ENCODE results near the gene EPB41L4A.

DNA sequence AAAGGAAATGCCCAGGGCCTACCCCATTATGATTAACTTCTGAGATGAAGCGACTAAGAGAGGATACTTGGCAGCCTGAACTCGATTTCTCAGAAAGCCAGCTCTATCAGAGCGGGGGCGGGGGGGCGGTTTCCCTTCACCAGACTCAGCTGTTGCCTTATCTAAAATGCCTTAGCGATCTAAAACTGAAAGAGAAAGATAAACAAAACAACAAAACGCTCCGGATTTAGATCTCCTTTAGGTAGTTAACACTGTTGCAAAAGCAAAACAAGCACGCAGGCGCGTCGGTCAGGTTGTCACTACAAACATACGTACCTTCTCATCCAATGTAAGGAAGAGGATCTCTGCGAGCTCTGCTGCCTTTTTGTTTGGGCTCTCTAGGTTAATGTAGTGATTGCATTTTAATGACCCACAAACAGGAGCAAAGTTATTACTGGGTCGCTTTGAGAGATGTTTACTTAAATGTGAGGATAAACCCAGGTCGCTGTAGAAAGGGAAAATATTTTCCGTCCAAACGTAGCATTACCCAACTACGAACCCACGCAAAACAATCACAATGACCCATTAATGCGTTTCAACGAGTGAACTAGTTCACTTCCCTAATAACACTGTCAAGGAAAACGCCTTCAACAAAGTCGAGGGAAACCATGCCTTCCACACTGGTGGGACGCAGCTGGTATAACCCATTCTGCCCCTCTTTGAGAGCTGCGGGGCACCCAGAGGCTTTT is 982 bp downstream of the EPB41L4A start:
- TF ChIP-seq POLR2A (IDR thresholded peaks at IDR 0.05; ENCODE audit: low read length) = peak; percentile 23
- TF ChIP-seq GATA1 (IDR thresholded peaks at IDR 0.05; ENCODE audit: low read depth, low read length) = no peak
